GM21619 (cell line): ENCODE results near the gene DIAPH1.
A peak's percentile ranks its signal among the peaks of the same experiment; 100 is the strongest.

Experiments used
- ATAC-seq: cut with Tn5 transposase; IDR thresholded peaks from one replicate; pipeline ENCODE4 v1.9.1; 2021; ENCODE audit not compliant: unreplicated experiment

The DIAPH1 gene

GRCh38 chr5:141640051-141640415 is 21.2 kb upstream of the DIAPH1 start:
- no peak for ATAC-seq

GRCh38 chr5:141639357-141640050 is 20.7 kb upstream of the DIAPH1 start:
- no peak for ATAC-seq

- ATAC-seq: no peak
These were observed 20.0 kb upstream of the DIAPH1 start for GRCh38 chr5:141638771-141639170.

- ATAC-seq: no peak
These were observed 19.1 kb upstream of the DIAPH1 start for GRCh38 chr5:141637767-141638419.

GRCh38 chr5:141637123-141637766 is 18.4 kb upstream of the DIAPH1 start:
- ATAC-seq: peak; percentile 16

- peak; percentile 63 for ATAC-seq
These were observed 17.8 kb upstream of the DIAPH1 start, which contains the start of the genes HDAC3 and RELL2 for GRCh38 chr5:141636413-141637122. Gene HDAC3 (minus strand): TSS chr5:141636849. CDS start chr5:141636790, 59 bp downstream. Gene RELL2 (plus strand): TSS chr5:141636997. CDS start chr5:141638226, 1,229 bp downstream.

- no peak for ATAC-seq
These were observed 17.3 kb upstream of the DIAPH1 start for GRCh38 chr5:141636106-141636412.

GRCh38 chr5:141635646-141636045 is 16.8 kb upstream of the DIAPH1 start:
- ATAC-seq: no peak

- ATAC-seq: no peak
These were observed 15.9 kb upstream of the DIAPH1 start for GRCh38 chr5:141634720-141635119.

GRCh38 chr5:141633871-141634561 is 15.2 kb upstream of the DIAPH1 start:
- peak; percentile 60 for ATAC-seq

GRCh38 chr5:141632650-141633049 is 13.8 kb upstream of the DIAPH1 start:
- ATAC-seq: no peak

GRCh38 chr5:141630570-141631140 is 11.9 kb upstream of the DIAPH1 start:
- no peak for ATAC-seq

- no peak for ATAC-seq
These were observed 9.5 kb upstream of the DIAPH1 start for GRCh38 chr5:141628175-141628788.

GRCh38 chr5:141623611-141624010 is 4.8 kb upstream of the DIAPH1 start:
- no peak for ATAC-seq

- peak; percentile 39 for ATAC-seq
These were observed 4.4 kb upstream of the DIAPH1 start for GRCh38 chr5:141623186-141623585.

GRCh38 chr5:141618030-141618803 is 583 bp downstream of the DIAPH1 start:
- peak; percentile 34 for ATAC-seq

GRCh38 chr5:141617682-141618029 is 1.1 kb downstream of the DIAPH1 start:
- ATAC-seq: no peak

- ATAC-seq: no peak
These were observed 1.7 kb downstream of the DIAPH1 start for GRCh38 chr5:141617128-141617527.

- ATAC-seq: no peak
These were observed 2.6 kb downstream of the DIAPH1 start for GRCh38 chr5:141615991-141616720.
